ENCODE measurements around the gene UNC5CL. TPM values are rescaled to one million over a fixed set of nuclear protein-coding genes. Genes with fewer than 3 reads are reported as not detected.

The UNC5CL gene
- total and polyA plus RNA-seq, 2 of the 8 experiments (the other 6 are each of a cell fraction or from before 2014, with no cell fraction given), result 1.3 to 1.7 TPM

DNA sequence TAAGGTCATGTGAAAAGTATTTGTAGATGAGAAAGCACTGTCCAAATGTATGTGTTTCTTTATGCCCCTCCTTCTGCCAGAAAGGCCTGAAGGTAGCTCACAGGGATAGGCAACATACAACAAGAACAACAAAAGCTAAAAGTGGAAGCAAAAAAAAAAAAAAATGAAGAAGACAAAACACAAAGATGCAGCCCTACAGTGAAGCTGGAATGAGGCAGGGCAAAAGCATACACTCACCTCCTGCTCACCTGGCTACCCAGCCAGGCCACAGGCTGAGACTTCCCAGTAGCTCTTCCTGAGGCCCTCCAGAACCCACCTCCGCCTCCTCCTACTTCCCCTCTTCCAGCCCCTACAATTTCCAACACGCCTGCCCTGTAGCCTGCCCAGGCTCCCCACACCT is 2.4 kb downstream of the UNC5CL start:
- Histone ChIP-seq H3K9ac (replicated peaks in 1 of 4; ENCODE audit: extremely low read depth in 1 of 4, low read depth in 3 of 4, low read length in 3 of 4) (no peak overlapping the region), H3K9me3 (ENCODE audit: insufficient read depth in 2 of 2, low read depth in 1 of 2, low read length in 1 of 2) (no peaks in the 10 kb centered on the region), H3K27ac (ENCODE audit: low read depth, low read length) (no peak overlapping the region), H2AFZ (ENCODE audit: low read length) (no peak overlapping the region), H3K18ac (ENCODE audit: extremely low read depth, low read length) (no peak overlapping the region), H2BK5ac (ENCODE audit: low read depth, low read length) (no peak overlapping the region), H4K20me1 (replicated peaks in 1 of 2; ENCODE audit: control insufficient read depth in 1 of 2, insufficient read depth in 2 of 2, low read length in 2 of 2) (no peaks in the 10 kb centered on the region), H3K4me3 (ENCODE audit: extremely low read depth in 1 of 4, insufficient read depth in 2 of 4, low read depth in 3 of 4, low read length in 4 of 4) (no peak overlapping the region), H3K23me2 (ENCODE audit: low read depth, low read length) (no peaks in the 10 kb centered on the region), H2BK120ac (replicated peaks; ENCODE audit: low read depth, low read length) (no peak overlapping the region), H3K79me1 (ENCODE audit: low read depth, low read length) (no peaks in the 10 kb centered on the region), H2AK5ac (ENCODE audit: low read depth, low read length) (no peak overlapping the region), H3K23ac (ENCODE audit: insufficient read length) (no peak overlapping the region), H4K91ac (replicated peaks; ENCODE audit: insufficient read length, low read length) (no peak overlapping the region), H3K14ac (ENCODE audit: insufficient read length) (no peak overlapping the region), H4K5ac (ENCODE audit: insufficient read length, low read depth, low read length) (no peak overlapping the region), H3K56ac (replicated peaks; ENCODE audit: insufficient read length, low read depth, low read length) (no peak overlapping the region), H3K79me2 (ENCODE audit: control insufficient read depth in 1 of 2, insufficient read depth in 2 of 2, low read length in 2 of 2) (no peaks in the 10 kb centered on the region), H3K27me3 (replicated peaks in 1 of 4; ENCODE audit: control insufficient read depth in 3 of 4, extremely low read depth in 1 of 4, insufficient read depth in 3 of 4, low read length in 3 of 4) (no peaks in the 10 kb centered on the region; a peak in 1 of 7 replicates), H2BK15ac (ENCODE audit: low read length) (no peak overlapping the region), H2BK12ac (ENCODE audit: low read depth, low read length) (no peak overlapping the region), H4K8ac (ENCODE audit: extremely low read depth, insufficient read depth, low read length) (no peak overlapping the region), H2BK20ac (ENCODE audit: low read length) (no peak overlapping the region), H3K36me3 (ENCODE audit: control insufficient read depth in 2 of 4, insufficient read depth in 4 of 4, low read length in 3 of 4) (no peaks in the 10 kb centered on the region), H3K4ac (replicated peaks; ENCODE audit: insufficient read length, low read depth, low read length) (no peak overlapping the region), H3K4me1 (replicated peaks in 1 of 4; ENCODE audit: control insufficient read depth in 3 of 4, insufficient read depth in 4 of 4, low read length in 3 of 4) (peaks cover 0 to 4% (median 3%) of the 10 kb centered on the region in 4 experiments; a peak in 6 of 7 replicates), H3K4me2 (ENCODE audit: insufficient read depth in 1 of 2, low read depth in 2 of 2, low read length in 2 of 2) (no peak overlapping the region)
- FAIRE-seq, result no peak
- 92% methylated on average over 1 of the region's 2 CpGs; no CpG with 5 or more reads in 1 of the 2 experiments for WGBS, 2 experiments (ENCODE audit: extremely low coverage in 1 of 2, insufficient coverage in 1 of 2, insufficient read length in 1 of 2, insufficient replicate concordance in 2 of 2, low coverage in 1 of 2, low lambda C conversion rate in 2 of 2, missing lambda C conversion rate in 1 of 2)
- TF ChIP-seq GABPA (IDR thresholded peaks at IDR 0.05; ENCODE audit: borderline replicate concordance, insufficient read depth, low read length) (no peak), EP300 (IDR thresholded peaks at IDR 0.05; ENCODE audit: borderline replicate concordance in 1 of 2, low read depth in 2 of 2, low read length in 2 of 2) (no peak), NRF1 (IDR thresholded peaks at IDR 0.05; ENCODE audit: low read depth, low read length) (no peak), PHF8 (conservative IDR thresholded peaks at IDR 0.05; ENCODE audit: low read depth, low read length) (no peak)
- ChIA-PET CTCF (ENCODE audit: partially characterized antibody) (interaction anchor here (0.6 to 2.7 kb wide), 22 partner anchors 9 to 1688 kb away, joined by 3 to 23 read pairs (median 4); no protein-coding TSS in a partner anchor), POLR2A (ENCODE audit: partially characterized antibody) (interaction anchor here (0.9 to 1.9 kb wide), 3 partner anchors 8 to 17 kb away, joined by 3 to 9 read pairs (median 6); partner anchors contain the start of gene APOBEC2)
- DNase-seq (ENCODE audit: low read depth in 1 of 2, low spot score in 2 of 2), result no peak

Measured in H1 (cell line).